ENCODE results near the gene WNT9B. TPM values are rescaled to one million over a fixed set of nuclear protein-coding genes. Genes with fewer than 3 reads are reported as not detected.

WNT9B gene
- total RNA-seq, 1 experiment from 2014 or later = not detected

DNA sequence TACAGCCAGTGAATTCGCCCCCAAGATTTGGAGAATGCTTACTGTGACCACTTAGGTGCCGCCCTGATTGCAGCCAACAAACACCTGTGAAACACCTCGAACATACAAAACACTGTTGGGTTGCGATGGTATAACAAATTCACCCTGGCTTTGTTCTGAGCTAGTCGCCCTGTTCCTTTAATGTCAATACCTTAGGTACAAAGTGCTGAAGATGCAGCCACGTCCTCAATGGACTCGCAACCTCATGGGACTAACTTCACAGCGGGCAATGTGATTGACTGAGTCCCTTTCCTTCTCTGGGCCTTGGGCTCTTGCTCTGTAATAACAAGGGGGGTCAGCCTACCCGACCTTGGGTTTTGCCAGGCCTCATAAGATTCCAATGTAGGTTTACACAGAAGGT is 42.6 kb downstream of the WNT9B start:
- no peaks in the 10 kb centered on the region for H3K9me3 ChIP-seq (ENCODE audit: low read depth, low read length, poor library complexity, severe bottlenecking)
- intact Hi-C loops (cut with micrococcal nuclease; ENCODE audit: unreplicated experiment) = no loop called here
- BruUV-seq (replicated peaks) = no TSS peak
- ChIA-PET CTCF (no interaction called here), POLR2A (ENCODE audit: low non-redundant PET) (no interaction called here)
- H3K27me3 ChIP-seq (replicated peaks; ENCODE audit: insufficient read depth, low read depth, low read length, poor library complexity) = no peaks in the 10 kb centered on the region
- no peak overlapping the region for H3K4me3 ChIP-seq (ENCODE audit: low read depth, low read length, poor library complexity, severe bottlenecking)
- no peaks in the 10 kb centered on the region for H3K4me1 ChIP-seq (ENCODE audit: insufficient read depth, low read length, poor library complexity, severe bottlenecking)
- DNase-seq (ENCODE audit: low spot score) = no peak
- no peak overlapping the region for H3K27ac ChIP-seq (ENCODE audit: low read depth, low read length, poor library complexity, severe bottlenecking)
- H3K36me3 ChIP-seq (ENCODE audit: insufficient read depth, low read length, poor library complexity, severe bottlenecking) = no peaks in the 10 kb centered on the region
- no peak for TF ChIP-seq EZH2 (IDR thresholded peaks at IDR 0.05; ENCODE audit: borderline replicate concordance, low read depth, low read length, poor library complexity, severe bottlenecking)
- TF ChIP-seq, protein P1, sequence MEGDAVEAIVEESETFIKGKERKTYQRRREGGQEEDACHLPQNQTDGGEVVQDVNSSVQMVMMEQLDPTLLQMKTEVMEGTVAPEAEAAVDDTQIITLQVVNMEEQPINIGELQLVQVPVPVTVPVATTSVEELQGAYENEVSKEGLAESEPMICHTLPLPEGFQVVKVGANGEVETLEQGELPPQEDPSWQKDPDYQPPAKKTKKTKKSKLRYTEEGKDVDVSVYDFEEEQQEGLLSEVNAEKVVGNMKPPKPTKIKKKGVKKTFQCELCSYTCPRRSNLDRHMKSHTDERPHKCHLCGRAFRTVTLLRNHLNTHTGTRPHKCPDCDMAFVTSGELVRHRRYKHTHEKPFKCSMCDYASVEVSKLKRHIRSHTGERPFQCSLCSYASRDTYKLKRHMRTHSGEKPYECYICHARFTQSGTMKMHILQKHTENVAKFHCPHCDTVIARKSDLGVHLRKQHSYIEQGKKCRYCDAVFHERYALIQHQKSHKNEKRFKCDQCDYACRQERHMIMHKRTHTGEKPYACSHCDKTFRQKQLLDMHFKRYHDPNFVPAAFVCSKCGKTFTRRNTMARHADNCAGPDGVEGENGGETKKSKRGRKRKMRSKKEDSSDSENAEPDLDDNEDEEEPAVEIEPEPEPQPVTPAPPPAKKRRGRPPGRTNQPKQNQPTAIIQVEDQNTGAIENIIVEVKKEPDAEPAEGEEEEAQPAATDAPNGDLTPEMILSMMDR (conservative IDR thresholded peaks at IDR 0.05; ENCODE audit: low read depth, low read length) = no peak

DNA sequence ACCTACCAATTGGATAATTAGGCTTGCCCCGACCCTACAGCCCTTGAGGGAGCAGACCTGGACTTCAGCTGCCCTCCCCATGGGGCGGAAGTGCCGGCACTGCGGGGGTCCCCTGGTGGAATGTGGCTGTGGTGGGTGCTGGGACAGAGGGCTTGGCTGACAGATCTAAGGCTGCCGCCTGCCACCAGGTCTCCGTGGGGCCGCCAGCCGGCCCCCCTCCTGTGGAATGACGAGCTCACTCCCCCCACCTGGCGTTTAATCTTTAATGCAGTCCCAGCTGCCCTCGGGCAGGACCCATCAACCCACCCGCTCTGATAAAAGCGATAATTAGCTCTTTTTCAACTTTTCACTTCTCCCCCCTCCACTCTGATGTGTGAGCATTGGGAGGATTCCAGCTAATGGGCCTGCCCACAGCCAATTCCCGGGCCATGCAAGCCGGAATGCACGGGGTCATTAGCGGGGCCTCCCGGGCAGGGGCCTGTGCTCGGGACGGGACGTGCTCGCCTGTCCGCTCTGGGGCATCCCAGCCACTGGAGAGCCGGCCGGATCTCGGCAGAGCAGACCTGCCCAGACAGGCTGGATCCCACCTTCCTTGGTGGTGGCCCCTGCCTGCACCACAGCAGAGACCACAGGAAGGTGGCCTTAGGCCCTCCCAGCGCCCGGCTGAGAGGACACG is 43.2 kb downstream of the WNT9B start:
- Histone ChIP-seq H3K27ac (ENCODE audit: low read depth, low read length, poor library complexity, severe bottlenecking) (no peak overlapping the region), H3K4me3 (ENCODE audit: low read depth, low read length, poor library complexity, severe bottlenecking) (no peak overlapping the region), H3K36me3 (ENCODE audit: insufficient read depth, low read length, poor library complexity, severe bottlenecking) (no peaks in the 10 kb centered on the region), H3K9me3 (ENCODE audit: low read depth, low read length, poor library complexity, severe bottlenecking) (no peaks in the 10 kb centered on the region), H3K27me3 (replicated peaks; ENCODE audit: insufficient read depth, low read depth, low read length, poor library complexity) (no peaks in the 10 kb centered on the region), H3K4me1 (ENCODE audit: insufficient read depth, low read length, poor library complexity, severe bottlenecking) (no peaks in the 10 kb centered on the region)
- intact Hi-C loops (cut with micrococcal nuclease; ENCODE audit: unreplicated experiment) = no loop called here
- ChIA-PET CTCF (no interaction called here), POLR2A (ENCODE audit: low non-redundant PET) (no interaction called here)
- no peak for TF ChIP-seq EZH2 (IDR thresholded peaks at IDR 0.05; ENCODE audit: borderline replicate concordance, low read depth, low read length, poor library complexity, severe bottlenecking)
- TF ChIP-seq, protein P1 (conservative IDR thresholded peaks at IDR 0.05; ENCODE audit: low read depth, low read length) = no peak
- DNase-seq (ENCODE audit: low spot score) = no peak
- no TSS peak for BruUV-seq (replicated peaks)

DNA sequence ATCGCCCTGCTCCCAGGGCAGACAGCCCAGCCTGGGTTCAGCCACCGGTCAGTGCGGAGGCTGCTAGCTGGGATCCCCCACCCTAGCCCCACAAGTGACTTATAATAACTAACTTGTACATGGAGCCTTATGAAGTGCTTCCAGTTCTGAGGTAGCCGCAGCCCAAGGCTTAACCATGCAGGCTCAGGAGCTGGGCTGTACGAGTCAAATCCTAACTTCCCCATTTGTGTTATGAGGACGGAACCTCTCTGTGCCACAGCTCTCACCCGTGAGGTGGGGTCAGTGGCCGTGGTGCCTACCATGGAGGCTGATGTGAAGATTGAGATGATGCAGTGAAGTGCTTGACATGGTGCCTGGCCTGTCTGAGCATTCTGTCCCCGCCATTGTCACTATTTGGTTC is 43.8 kb downstream of the WNT9B start:
- no peak for DNase-seq (ENCODE audit: low spot score)
- POLR2A ChIA-PET (ENCODE audit: low non-redundant PET) = no interaction called here
- intact Hi-C loops (cut with micrococcal nuclease; ENCODE audit: unreplicated experiment) = no loop called here
- CTCF ChIA-PET = no interaction called here
- no TSS peak for BruUV-seq (replicated peaks)
- Histone ChIP-seq H3K27me3 (replicated peaks; ENCODE audit: insufficient read depth, low read depth, low read length, poor library complexity) (no peaks in the 10 kb centered on the region), H3K4me3 (ENCODE audit: low read depth, low read length, poor library complexity, severe bottlenecking) (no peak overlapping the region), H3K4me1 (ENCODE audit: insufficient read depth, low read length, poor library complexity, severe bottlenecking) (no peaks in the 10 kb centered on the region), H3K9me3 (ENCODE audit: low read depth, low read length, poor library complexity, severe bottlenecking) (no peaks in the 10 kb centered on the region), H3K36me3 (ENCODE audit: insufficient read depth, low read length, poor library complexity, severe bottlenecking) (no peaks in the 10 kb centered on the region), H3K27ac (ENCODE audit: low read depth, low read length, poor library complexity, severe bottlenecking) (no peak overlapping the region)
- TF ChIP-seq, protein P1 (conservative IDR thresholded peaks at IDR 0.05; ENCODE audit: low read depth, low read length) = no peak
- TF ChIP-seq EZH2 (IDR thresholded peaks at IDR 0.05; ENCODE audit: borderline replicate concordance, low read depth, low read length, poor library complexity, severe bottlenecking) = no peak

All from A673 (cell line).